HG03097 (cell line): Measurements from ENCODE around the gene ARSB.
"Not testable (repeated sequence)": the region's sequence is repeated elsewhere in the genome, so short reads cannot be mapped to it uniquely, and the experiment has no call there.

ENCODE experiments used
- ATAC-seq: cut with Tn5 transposase; IDR thresholded peaks from one replicate; pipeline ENCODE4 v1.9.1; 2021; ENCODE audit not compliant: unreplicated experiment, low FRiP score

ARSB gene

GRCh38 chr5:78785454-78785853 lies 199.7 kb downstream of the ARSB start:
- no peak for ATAC-seq

DNA sequence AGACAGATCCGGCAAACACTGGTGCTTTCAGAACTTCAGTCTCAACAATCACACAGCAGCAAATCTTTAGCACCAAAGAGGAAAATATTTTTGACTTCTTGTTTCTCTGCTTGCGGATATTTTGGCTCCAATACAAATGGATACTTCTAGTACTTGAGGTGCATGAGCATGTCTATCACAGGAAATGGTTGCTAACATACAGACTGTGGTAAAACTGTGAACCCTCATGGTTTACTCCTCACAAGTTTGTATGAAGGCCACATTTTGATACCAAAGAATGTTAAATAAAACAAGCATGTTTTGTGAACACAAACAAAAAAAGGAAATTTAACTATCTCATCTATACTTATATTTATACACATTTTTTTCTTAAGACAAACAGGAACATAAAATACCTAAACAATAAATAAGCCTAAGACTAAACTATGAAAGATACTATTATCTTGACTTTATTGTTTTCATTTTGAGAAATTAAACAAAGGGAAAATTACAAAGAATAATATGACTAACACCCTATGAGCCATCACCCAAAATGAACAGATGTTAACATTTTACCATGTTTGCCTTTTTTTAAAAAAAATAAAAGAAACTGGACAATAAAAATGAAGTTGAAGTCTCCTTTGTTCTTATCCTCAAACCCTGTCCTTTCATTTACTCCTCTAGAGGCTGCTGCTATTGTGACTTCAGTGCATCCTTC lies 201.5 kb downstream of the ARSB start:
- no peak for ATAC-seq

DNA sequence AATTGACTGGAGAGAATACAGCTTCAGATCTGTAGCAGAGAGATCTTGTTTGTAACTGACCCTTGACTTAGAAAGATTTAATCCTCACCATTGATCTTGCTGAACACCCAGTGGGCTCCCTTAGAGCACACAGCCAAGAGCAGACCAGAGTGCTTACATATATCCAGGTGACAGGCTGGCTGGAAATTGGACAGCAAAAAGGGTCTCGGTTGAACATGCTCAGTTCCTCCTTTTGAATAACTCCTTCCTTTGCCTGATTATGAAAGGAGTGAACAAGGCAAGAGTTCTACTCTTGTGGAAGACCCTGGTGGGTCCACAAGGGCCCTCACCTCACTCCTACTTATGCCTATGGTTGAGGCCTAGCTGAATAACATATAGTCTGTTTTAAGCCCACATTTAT lies 202.4 kb downstream of the ARSB start:
- ATAC-seq: no peak

DNA sequence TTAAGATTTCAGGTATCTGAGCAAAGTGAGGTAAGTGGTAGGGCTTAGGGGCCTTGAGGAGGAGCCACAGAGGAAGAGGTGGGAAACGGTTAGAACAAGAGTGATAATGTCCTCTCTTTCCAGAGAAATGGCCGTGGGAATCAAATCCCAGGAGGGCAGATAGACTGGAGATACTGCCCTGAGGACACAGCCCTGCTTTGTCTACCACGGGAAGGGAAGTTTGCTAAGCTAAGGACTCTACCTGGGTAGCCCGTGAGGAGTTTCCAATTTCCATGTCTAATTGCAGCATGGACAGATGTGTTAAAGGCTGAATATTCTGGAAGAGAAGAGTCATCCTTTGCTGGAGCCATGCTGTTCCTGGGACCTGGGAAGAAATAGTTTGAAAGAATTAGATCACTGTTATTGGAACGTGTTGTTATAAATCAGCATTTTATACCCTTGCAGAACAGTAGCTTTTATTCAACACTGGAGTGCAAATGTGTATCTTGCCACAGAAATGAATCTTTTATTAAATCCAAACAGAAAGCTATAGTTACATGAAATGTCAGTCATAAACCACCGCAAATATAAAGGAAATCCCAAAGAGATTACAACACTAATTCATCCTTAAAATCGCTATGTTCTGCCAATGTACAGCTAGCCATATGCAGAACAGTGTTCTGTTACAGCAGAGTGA lies 203.4 kb downstream of the ARSB start:
- no peak for ATAC-seq

DNA sequence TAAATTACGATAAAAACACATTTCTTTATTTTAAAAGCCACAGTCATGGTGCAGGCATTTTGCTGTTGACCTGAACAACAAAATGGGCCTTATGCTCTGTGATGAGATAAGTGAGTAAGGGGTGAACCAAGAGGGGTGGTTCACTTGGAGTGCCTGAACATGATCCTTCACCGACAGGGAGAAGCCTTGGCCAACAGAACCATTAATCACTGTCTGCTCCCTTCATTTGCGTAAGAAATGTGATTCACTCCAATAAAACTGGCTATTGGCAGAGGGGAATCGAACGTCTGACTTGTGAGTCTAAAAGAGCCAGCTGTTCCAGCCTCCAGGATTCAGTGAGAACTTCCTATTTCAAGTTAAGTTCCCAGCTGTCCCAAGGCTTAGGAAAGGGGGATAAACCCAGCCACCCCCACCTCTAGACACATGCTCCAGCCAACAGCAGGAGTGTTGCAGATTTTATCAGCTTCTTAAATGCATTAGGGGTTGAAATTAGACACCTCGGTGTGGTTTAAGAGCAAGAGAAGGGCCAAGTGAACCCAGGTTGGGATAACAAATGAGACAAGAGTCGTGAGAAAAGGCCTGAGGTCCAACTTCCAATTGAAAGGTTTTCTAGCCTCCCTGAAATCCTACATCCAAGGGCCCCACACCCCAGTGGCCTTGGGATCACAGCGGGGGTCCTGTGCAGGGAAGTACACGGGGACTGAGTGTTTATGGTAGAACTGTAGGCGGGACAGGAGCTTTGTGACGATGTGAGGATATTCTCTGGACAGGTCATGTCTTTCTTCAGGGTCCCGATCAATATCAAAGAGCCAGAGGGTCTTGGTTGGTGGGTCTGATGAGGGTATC lies 205.1 kb downstream of the ARSB start:
- no peak for ATAC-seq

- ATAC-seq: no peak
Measured at GRCh38 chr5:78779262-78779661, 205.8 kb downstream of the ARSB start.

DNA sequence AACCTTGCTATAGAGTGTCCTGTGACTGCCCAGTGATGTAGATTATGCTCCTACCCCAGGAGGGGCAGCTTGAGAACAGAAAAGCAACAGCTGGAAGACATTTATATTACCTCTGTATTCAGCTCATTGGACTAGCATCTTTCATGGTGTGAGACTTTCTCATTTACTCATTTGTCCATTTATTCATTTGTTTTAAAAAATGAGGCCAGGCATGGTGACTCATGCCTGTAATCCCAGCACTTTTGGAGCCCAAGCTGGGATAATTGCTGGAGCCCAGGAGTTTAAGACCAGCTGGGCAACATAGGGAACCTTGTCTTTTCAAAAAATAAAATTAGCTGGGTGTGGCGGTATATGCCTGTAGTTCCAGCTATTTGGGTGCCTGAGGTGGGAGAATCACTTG lies 206.6 kb downstream of the ARSB start:
- no peak for ATAC-seq

GRCh38 chr5:78777901-78778300 lies 207.2 kb downstream of the ARSB start:
- ATAC-seq: no peak

DNA sequence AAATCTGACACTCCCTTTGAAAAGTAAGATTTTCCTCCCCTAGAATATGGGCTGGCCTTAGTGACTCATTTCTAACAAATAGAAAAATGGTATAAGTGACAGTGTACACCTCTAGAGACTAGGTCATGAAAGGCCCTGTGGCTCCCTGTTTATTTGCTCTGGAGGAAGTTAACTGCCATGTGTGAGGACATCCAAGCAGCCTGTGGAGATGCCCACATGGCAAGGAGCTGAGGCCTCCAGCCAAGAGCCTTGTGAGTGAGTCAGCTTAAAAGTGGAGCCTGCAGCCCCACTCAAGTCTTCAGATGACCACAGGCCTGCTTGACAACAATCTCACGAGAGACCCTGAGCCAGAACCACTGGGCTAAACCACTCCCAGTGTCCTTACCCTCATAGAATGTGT lies 208.5 kb downstream of the ARSB start:
- no peak for ATAC-seq

DNA sequence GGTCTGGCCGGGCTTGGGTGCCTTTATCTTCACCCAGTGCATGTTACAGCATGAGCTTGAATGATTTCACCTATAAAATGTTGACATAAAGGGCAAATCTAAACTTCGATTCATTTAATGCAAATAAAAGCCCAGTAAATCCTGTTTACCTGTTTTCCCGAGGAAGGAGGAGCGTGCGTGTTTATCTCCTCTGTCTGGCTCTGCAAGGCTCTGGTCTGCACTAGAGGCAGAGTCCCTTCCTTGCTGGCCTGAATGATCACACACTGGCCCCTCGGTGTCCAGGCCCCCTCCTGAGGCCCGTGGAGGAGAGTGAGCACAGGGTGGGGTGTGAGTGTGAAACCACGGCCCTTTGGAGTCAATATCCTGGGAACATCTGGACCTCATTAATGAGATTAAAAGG lies 211.5 kb downstream of the ARSB start:
- ATAC-seq: no peak

- no peak for ATAC-seq
Measured at GRCh38 chr5:78771260-78772205, 213.6 kb downstream of the ARSB start.

DNA sequence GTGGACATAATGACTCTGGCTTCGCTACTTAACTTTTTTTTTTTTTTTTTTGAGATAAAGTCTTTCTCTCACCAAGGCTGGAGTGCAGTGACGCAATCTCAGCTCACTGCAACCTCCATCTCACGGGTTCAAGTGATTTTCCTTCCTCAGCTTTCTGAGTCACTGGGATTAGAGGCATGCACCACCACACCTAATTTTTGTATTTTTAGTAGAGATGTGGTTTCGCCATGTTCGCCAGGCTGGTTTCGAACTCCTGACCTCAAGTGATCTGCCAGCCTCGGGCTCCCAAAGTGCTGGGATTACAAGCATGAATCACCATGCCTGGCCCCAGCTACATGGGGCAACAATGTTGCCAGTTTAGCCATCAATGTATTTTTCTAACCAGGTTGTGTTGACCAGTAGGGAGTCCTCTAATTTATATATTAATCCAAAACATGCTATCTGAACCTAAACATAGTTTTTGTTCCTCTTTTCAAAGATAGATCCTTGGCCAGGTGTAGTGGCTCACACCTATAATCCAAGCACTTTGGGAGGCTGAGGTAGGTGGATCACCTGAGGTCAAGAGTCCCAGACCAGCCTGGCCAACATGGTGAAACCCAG lies 216.2 kb downstream of the ARSB start:
- ATAC-seq: no peak

DNA sequence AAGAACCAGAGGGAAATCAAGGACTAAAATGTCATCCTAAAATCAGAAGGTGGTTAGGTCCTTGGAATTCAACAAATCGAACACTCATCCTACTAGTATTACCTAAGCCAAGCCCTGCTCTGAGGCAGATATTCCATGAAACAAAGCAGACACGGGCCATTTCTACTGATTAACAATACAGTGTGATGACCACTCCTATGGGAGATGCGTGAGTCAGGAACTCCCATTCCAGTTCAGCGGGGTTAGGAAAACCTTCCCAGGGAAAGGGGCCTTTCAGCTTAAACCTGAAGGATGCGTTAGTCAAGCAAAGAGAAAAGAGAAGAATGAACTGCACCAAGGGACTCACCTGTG lies 218.7 kb downstream of the ARSB start:
- no peak for ATAC-seq

DNA sequence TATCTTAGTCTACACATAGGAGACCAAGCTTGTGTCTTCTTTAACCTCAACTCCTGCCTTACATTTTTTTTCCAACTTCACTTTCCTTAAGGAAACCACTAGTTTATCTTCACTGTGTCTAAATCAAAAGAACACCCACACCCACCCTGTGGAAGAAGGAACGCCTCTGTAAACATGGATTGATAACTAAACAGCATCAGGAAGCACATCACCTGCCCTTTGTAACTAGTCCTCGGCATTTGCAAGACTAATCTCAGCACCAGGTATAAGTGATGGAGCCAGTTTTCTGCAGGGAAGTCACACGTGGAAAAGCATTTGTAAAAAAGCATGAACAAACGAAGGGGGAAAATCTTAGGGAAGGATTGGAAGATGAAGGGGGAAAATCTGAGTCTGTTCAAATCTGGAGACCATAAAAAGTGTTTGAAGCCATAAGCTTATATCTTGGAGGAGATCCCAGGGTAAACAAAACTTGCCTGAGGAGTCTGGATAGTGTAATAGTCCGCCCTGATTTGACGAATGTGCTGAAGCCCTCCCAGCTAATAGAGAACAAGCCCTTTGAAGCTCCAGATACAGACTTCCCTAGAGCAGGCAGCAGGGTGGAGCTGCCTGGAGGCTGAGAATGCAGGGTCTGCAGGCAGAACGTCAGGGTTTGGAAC lies 219.2 kb downstream of the ARSB start:
- ATAC-seq: no peak

DNA sequence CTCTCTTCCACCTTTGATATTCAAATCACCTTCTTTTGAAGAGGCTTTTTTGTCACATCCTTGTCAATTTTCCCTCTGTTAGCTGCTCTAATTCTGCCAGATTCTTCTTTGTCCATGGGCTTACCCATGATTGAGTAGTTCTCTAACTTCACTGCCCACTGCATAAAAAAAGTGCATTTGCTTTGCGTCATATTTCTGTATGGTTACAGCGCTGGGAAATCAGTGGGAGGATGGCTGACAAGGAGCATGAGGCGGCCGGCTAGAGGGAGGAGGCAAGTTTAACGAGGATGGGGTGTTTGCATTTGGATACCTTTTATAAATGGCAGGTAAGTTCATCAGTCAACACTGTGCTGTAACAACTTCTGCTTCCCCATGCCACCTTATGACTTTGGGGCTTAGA lies 220.0 kb downstream of the ARSB start:
- no peak for ATAC-seq

- no peak for ATAC-seq
Measured at GRCh38 chr5:78763659-78764189, 221.4 kb downstream of the ARSB start.

GRCh38 chr5:78762743-78763142 lies 222.4 kb downstream of the ARSB start:
- ATAC-seq: not testable (repeated sequence)

DNA sequence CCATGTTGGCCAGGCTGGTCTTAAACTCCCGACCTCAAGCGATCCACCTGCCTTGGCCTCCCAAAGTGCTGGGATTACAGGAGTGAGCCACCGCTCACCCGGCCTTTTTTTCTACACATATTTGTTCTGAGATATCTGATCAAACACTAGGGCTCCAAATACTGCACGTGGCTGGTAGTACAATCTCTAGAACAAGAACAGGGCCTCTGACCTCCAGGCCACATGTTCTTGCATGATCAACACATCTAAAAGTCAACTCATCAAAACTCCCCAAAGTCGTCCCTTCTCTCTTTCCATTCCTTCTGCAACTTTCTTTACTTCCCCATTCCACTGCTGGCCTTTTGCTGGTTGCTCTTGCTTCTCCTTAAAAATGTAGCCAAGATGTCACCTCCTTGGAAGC lies 223.3 kb downstream of the ARSB start:
- no peak for ATAC-seq

DNA sequence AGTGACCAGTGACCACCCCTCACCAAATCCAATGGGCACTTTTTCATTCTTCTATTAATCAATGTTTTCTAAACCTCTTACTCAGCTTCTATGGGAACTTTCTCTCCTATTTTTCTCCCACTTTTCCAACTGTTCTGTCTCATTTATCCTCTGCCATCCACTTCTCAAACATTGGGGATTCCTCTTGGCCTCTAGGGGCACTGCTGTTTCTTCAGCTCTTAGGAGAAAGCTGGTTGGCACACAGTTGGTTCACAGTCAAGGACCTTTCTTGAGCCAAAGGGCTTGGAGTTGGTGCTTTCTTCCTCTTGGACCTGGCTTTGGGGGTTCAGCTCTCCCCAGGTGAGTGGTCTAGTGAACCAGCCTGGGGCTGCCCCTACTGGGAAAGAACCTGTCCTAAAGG lies 224.3 kb downstream of the ARSB start:
- ATAC-seq: no peak
